Measurements from ENCODE around the gene TLK1. TPM values are rescaled to one million over a fixed set of nuclear protein-coding genes. Genes with fewer than 3 reads are reported as not detected.

TLK1 gene
- total RNA-seq, 2 donors from 2014 or later: 50.5 to 95.8 TPM

GRCh38 chr2:171146071-171146470, 14.6 kb downstream of the TLK1 start:
- Histone ChIP-seq H3K4me3 (no peak overlapping the region), H3K27ac (no peak overlapping the region), H3K27me3 (replicated peaks; ENCODE audit: insufficient read depth) (no peaks in the 10 kb centered on the region), H3K36me3 (no peaks in the 10 kb centered on the region), H3K9me3 (no peaks in the 10 kb centered on the region), H3K4me1 (replicated peaks) (peaks cover 5% of the 10 kb centered on the region)
- DNase-seq (ENCODE audit: low spot score): no peak
- 83% methylated on average over 2 of the region's 2 CpGs for WGBS
- TF ChIP-seq CTCF (IDR thresholded peaks at IDR 0.05): no peak
- no peak for TF ChIP-seq POLR2AphosphoS5 (IDR thresholded peaks at IDR 0.05)
- no peak for TF ChIP-seq POLR2A (IDR thresholded peaks at IDR 0.05)
- intact Hi-C loops (cut with DNase I): no loop called here

- Histone ChIP-seq H3K4me1 (replicated peaks) (peaks cover 5% of the 10 kb centered on the region), H3K27ac (no peak overlapping the region), H3K27me3 (replicated peaks; ENCODE audit: insufficient read depth) (no peaks in the 10 kb centered on the region), H3K4me3 (no peak overlapping the region), H3K9me3 (no peaks in the 10 kb centered on the region), H3K36me3 (no peaks in the 10 kb centered on the region)
- intact Hi-C loops (cut with DNase I): no loop called here
- no peak for TF ChIP-seq POLR2A (IDR thresholded peaks at IDR 0.05)
- WGBS: 83% methylated on average over 2 of the region's 2 CpGs
- DNase-seq (ENCODE audit: low spot score): no peak
These were observed 17.0 kb downstream of the TLK1 start for GRCh38 chr2:171143670-171144062.

- TF ChIP-seq CTCF (IDR thresholded peaks at IDR 0.05) (no peak), POLR2A (IDR thresholded peaks at IDR 0.05) (no peak), POLR2AphosphoS5 (IDR thresholded peaks at IDR 0.05) (no peak)
- Histone ChIP-seq H3K27me3 (replicated peaks; ENCODE audit: insufficient read depth) (no peaks in the 10 kb centered on the region), H3K4me1 (replicated peaks) (peaks cover 8% of the 10 kb centered on the region), H3K27ac (no peak overlapping the region), H3K36me3 (no peaks in the 10 kb centered on the region), H3K4me3 (no peak overlapping the region), H3K9me3 (no peaks in the 10 kb centered on the region)
- 62% methylated on average over 3 of the region's 3 CpGs for WGBS
- DNase-seq (ENCODE audit: low spot score): no peak
- intact Hi-C loops (cut with DNase I): no loop called here
These were observed 18.3 kb downstream of the TLK1 start for GRCh38 chr2:171142398-171142797.

- H3K4me3 ChIP-seq: no peak overlapping the region
- 30% methylated on average over 1 of the region's 1 CpG for WGBS
- TF ChIP-seq CTCF (IDR thresholded peaks at IDR 0.05): no peak
- no peak for TF ChIP-seq POLR2AphosphoS5 (IDR thresholded peaks at IDR 0.05)
- TF ChIP-seq POLR2A (IDR thresholded peaks at IDR 0.05): no peak
- intact Hi-C loops (cut with DNase I): no loop called here
- DNase-seq (ENCODE audit: low spot score): no peak
- no peaks in the 10 kb centered on the region for H3K36me3 ChIP-seq
- no peaks in the 10 kb centered on the region for H3K9me3 ChIP-seq
- H3K27ac ChIP-seq: no peak overlapping the region
- H3K4me1 ChIP-seq (replicated peaks): peaks cover 8% of the 10 kb centered on the region
- H3K27me3 ChIP-seq (replicated peaks; ENCODE audit: insufficient read depth): no peaks in the 10 kb centered on the region
These were observed 19.4 kb downstream of the TLK1 start for GRCh38 chr2:171141320-171141719.

- no peak for DNase-seq (ENCODE audit: low spot score)
- Histone ChIP-seq H3K4me1 (replicated peaks) (peaks cover 8% of the 10 kb centered on the region), H3K27me3 (replicated peaks; ENCODE audit: insufficient read depth) (no peaks in the 10 kb centered on the region), H3K9me3 (no peaks in the 10 kb centered on the region), H3K36me3 (no peaks in the 10 kb centered on the region), H3K4me3 (no peak overlapping the region), H3K27ac (no peak overlapping the region)
- TF ChIP-seq POLR2A (IDR thresholded peaks at IDR 0.05): no peak
- no peak for TF ChIP-seq CTCF (IDR thresholded peaks at IDR 0.05)
- no peak for TF ChIP-seq POLR2AphosphoS5 (IDR thresholded peaks at IDR 0.05)
- WGBS: 98% methylated on average over 9 of the region's 9 CpGs
- intact Hi-C loops (cut with DNase I): no loop called here
These were observed 20.8 kb downstream of the TLK1 start for GRCh38 chr2:171139860-171140259.
